GM21786 (cell line): Measurements from ENCODE around the gene PCAT7.

ENCODE experiments used
- ATAC-seq: cut with Tn5 transposase; IDR thresholded peaks from one replicate; pipeline ENCODE4 v1.9.1; 2021; ENCODE audit not compliant: unreplicated experiment

The PCAT7 gene

DNA sequence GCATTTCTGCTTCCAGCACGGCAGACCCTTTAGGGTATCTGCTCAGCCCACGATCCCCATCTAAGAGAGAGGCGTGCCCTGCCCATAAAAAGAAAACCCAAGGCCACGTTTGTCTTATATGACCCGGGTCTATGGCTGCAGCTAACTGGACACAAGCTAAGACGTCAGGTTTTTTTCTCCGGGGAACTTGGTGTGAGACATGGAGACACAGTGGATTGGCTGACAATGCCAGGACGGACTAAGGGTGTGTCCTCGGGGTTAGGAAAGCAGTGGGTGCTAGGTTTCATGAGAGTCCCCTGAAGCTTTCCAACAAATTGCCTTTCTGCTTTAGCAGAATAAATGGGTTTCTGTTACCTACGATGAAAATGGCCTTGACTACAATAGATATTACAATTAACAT, 45.8 kb downstream of the PCAT7 start:
- ATAC-seq = no peak

DNA sequence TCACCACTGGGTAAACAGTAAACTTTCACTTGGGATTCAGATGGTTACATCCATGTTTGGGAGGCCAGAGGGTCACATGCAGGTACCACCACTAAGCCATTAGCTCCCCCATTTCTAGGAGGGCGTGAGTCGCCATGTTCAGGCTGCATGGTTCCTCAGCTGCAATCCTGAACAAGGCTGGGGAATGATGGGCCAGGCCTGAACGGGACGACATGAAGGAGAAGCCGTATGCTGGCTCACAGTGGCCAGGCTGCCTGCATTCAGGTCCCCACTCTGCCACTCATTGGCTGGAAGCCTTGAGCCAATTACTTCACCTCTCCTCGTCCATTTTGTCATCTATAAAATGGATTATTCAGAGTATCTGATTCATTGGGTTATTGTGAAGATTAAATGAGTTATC, 47.8 kb downstream of the PCAT7 start:
- ATAC-seq = no peak

DNA sequence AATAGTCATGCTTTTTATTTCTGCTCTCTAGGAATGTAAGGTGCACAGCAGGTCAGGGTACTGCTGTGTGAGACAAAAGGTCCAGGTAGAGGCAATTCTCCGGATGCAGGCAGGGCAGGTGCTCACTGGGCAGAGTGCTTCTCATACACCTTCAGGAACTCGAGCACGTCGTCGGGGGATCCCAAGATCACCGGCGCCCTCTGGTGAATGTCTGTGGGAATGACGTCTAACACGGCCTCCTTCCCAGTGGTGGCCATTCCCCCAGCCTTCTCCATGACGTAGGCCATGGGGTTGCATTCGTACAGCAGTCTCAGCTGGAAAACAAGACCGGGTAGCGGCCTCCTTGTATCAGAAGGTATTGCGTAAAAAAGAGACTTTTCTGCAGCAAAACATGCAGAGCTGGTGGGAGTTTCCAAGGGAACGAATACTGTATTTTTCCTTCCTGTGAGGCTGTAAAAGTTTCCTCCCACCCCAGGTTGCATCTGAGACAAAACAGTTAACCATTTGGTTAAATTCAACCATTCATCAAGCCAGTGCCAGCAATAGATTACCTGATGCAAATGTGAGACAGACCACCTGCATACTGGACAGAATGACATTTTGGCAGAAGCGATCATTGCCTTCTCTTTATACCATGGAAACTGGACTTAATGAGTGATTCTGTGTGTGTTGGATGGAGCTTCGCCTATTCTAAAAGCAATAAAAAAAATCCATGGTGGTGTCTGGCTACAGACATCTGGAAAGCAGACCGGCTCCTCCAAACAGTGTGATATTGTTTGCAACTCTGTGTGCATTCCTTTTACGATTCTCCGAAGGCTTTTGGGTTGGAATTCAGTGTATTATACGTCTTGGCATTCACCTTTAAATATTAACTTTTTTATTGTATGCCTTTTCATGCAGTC, 48.6 kb downstream of the PCAT7 start:
- ATAC-seq = no peak

DNA sequence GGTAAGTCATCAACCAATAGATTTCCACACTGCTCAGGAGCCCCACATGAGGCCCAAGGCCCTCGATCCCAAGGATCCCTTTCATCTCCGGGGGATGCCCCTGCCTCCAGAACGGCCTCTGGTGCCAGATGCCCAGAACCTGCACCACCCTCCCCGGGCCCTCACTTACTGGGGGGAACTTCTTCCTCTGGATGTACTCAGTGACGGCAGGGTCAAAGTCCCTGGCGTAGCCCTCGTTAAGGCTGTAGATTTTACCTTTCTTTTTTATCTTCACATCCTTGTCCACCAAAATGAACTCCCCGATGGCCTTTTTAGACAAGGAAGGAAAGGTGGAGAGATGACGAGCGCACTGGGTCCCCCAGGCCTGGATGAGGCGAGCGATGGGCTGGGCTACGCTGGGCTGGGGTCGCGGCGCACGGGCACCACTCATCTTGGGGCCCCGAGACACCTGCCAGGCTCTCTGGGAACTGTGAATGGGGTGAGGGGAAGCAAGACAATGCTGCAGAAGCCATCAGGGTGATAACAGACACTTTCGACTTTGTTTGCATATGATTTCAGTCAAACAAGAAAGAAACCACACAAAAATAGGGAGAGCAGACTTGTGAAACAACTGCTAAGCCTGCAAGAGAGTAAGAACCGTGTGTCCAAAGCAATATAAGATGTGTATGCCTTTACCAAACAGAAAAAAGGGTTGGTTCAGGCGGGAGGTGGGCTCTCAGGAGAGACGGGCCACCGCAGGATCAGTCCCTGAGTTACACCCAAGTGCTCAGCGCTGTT, 52.0 kb downstream of the PCAT7 start:
- no peak for ATAC-seq

DNA sequence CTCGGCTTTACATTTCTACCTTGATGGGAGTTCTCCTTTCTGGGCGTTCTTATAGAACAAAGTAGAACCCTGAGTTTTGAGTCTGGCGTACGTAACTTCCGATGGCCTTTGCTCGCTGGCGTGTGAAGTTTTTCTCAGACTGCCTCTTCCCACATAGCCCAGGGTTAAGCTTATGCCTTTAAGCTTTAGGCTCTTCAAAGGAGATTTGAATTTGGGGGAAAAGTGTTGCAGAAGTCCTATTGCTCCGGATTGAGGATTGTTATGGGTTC, 52.5 kb downstream of the PCAT7 start:
- no peak for ATAC-seq

DNA sequence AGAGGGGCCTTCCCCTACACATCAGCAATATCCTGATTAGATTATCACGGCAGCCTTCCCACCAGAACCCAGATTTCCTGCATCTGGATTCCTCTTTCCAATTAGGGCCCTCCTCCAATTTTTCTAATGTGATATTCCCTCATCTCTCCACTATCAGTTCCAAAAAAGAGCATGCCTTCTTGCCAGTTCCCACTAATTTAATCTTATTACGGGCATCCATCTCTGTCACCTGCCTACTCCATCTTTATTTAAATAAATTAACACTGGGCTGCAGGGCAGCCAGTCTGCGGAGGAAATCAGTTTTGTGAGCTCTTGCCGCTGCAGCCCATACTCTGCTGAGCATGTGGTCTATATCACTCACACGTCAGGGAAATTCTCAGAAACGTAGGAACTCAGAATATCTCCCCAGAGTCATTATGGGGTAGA, 55.3 kb downstream of the PCAT7 start:
- ATAC-seq = no peak

DNA sequence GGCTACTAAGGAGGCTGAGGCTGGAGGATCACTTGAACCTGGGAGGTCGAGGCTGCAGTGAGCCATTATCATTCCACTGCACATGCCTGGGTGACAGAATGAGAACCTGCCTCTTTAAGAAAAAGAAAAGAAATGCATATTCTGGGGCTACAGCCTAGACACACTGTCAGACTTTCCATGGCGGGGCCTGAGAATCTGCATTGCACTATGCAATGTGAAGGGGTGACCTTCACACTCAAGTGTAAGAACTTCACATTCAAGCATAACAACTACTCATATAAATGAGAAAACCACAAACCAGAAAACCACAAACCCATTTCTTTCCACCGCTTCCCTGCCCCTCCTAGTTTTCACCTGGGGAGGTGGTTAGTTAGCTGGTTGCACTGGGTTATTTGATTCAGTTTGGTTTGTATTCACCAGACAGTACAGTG, 56.8 kb downstream of the PCAT7 start:
- no peak for ATAC-seq

DNA sequence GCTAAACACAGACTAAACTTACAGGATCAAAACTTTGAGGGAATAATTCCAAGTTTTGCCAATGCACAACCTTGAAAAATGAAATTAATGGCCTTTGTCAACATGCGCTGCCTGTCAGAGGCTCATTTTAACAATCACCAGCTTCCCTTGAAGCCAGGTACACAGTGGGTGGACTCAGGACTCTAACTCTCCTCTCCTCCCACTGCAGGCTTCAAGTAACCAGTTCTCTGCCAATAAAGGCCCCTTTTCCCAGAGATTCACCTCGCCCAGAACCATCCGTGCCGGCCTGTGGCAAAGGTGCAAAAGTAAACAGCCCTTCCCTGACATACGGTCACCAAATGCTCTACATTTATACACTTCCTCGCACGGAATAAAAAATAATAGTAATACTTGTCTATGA, 57.2 kb downstream of the PCAT7 start:
- no peak for ATAC-seq

DNA sequence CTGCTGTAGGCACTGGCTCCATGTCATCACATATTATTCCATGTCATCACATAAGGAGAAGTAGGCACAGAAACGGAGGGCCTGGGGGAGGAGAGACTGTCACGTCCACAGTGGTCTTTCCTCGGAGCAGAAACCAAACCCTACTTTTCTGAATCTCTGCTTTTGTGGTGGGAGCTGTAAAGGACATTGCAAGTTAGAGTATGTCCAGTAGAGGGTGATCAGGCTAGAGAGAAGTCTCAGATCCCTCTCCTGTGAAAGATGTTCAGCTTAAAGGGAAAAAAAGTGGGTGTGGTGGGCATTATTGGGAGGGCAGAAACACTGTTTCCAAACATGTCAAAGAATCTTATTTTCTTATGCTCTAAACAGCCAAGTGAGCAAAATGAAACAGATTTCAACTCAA, 58.1 kb downstream of the PCAT7 start:
- no peak for ATAC-seq

DNA sequence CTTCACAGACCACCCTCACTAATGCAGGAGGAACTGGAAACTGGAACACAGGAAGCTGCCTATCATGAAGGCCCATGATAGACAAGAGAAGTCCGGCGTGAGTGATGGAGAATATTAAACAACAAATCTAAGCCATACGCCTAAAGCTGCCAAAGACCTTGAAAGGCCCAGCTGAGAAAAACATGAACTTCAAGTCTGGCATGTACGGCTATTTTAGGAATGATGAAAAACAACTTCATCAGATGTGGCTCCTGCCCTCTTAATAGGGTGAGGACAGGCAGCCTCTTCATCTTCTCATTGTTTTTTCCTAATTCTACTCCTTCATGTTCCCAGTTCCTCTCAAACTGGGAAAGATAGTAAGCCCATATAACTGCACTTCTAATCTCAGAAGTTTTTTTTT, 64.1 kb downstream of the PCAT7 start:
- ATAC-seq = no peak
